HepG2 (cell line): ENCODE data around the gene TDP2. TPM values are rescaled to one million over a fixed set of nuclear protein-coding genes. Genes with fewer than 3 reads are reported as not detected.
A peak's percentile ranks its signal among the peaks of the same experiment; 100 is the strongest.

ENCODE experiments used
- ATAC-seq: fragments of 200-7000 bp; cut with Tn5 transposase; 3 replicates; pipeline ENCODE4 v1.9.1; 2020; ENCODE audit warnings: mild to moderate bottlenecking, moderate library complexity
- BruUV-seq: library from RNA; stranded (reverse); fragments of 400-500 nt; replicated peaks from 2 replicates; lab custom pipeline; 2021; lab: Mats Ljungman, UMichigan
- CTCF ChIA-PET: fragments of 300-600 bp; formaldehyde crosslinking; extraction: SDS; loops from one replicate; lab custom pipeline; 2021; ENCODE audit warnings: low total read pairs, inconsistent platforms, low intra/inter-chr PET ratio; lab: Yijun Ruan, JAX
- POLR2A ChIA-PET: fragments of 350-600 bp; sonication (Branson Sonifier 250); formaldehyde crosslinking; loops from one replicate; lab custom pipeline; 2020; ENCODE audit warnings: antibody characterized with exemption, inconsistent platforms; lab: Yijun Ruan, JAX
- DNase-seq: peaks from one replicate; pipeline ENCODE4 v3.0.0-alpha.2; 2015; ENCODE audit warnings: low spot score
- FAIRE-seq: peaks from 3 replicates; lab custom pipeline; 2011; peaks lifted over from hg19 to GRCh38; lab: Jason Lieb, UNC
- H2AFZ ChIP-seq: one replicate; pipeline ENCODE4 v1.6.1; 2011; ENCODE audit warnings: low read length, inconsistent platforms
- H3K27ac ChIP-seq: fragments of 300-600 bp; 3 replicates; pipeline ENCODE4 v1.8.0; 2011; ENCODE audit warnings: mixed run types, mild to moderate bottlenecking, mixed read lengths, low read length, inconsistent platforms; ENCODE audit not compliant: insufficient read depth; ENCODE audit errors: extremely low read length
- H3K27me3 ChIP-seq, 2 experiments: fragments of 200-600 bp in 1 of 2; 2 replicates in 1 of 2; 3 replicates in 1 of 2; pipeline versions ENCODE4 v1.6.0 to v1.8.0; 2011; ENCODE audit warnings: low read length in 2 of 2, mild to moderate bottlenecking in 2 of 2, moderate library complexity in 2 of 2, inconsistent platforms in 1 of 2; ENCODE audit not compliant: insufficient read depth in 2 of 2, control insufficient read depth in 1 of 2
- H3K36me3 ChIP-seq, 2 experiments: fragments of 200-600 bp in 1 of 2; replicated peaks in 1 of 2; 2 replicates in 1 of 2; 3 replicates in 1 of 2; pipeline versions ENCODE4 v1.5.1 to v1.8.0; 2011; ENCODE audit warnings: low read length in 2 of 2, inconsistent platforms in 1 of 2; ENCODE audit not compliant: insufficient read depth in 2 of 2, control insufficient read depth in 1 of 2
- H3K4me1 ChIP-seq: 2 replicates; pipeline ENCODE4 v1.5.1; 2012; ENCODE audit warnings: low read length, inconsistent platforms; ENCODE audit not compliant: insufficient read depth
- H3K4me2 ChIP-seq: 2 replicates; pipeline ENCODE4 v1.6.0; 2011; ENCODE audit warnings: low read depth, low read length, inconsistent platforms
- H3K4me3 ChIP-seq, 3 experiments: fragments of 200-600 bp in 1 of 3; sonication (generic), shearing (Covaris generic) in 1 of 3; replicated peaks in 1 of 3; 2 replicates each; pipeline ENCODE4 v1.5.1; 2011 to 2016; ENCODE audit warnings: low read length in 3 of 3, inconsistent platforms in 2 of 3, low read depth in 2 of 3, mild to moderate bottlenecking in 2 of 3, control low read depth in 1 of 3, mixed read lengths in 1 of 3; ENCODE audit not compliant: insufficient read depth in 1 of 3
- H3K79me2 ChIP-seq: one replicate; pipeline ENCODE4 v1.6.1; 2011; ENCODE audit warnings: low read length, inconsistent platforms; ENCODE audit not compliant: insufficient read depth
- H3K9ac ChIP-seq: 2 replicates; pipeline ENCODE4 v1.6.0; 2011; ENCODE audit warnings: mild to moderate bottlenecking, low read depth, low read length, inconsistent platforms; ENCODE audit not compliant: insufficient read depth
- H3K9me3 ChIP-seq: 2 replicates; pipeline ENCODE4 v1.5.1; 2012; ENCODE audit warnings: mild to moderate bottlenecking, low read length
- H4K20me1 ChIP-seq: 2 replicates; pipeline ENCODE4 v1.6.0; 2011; ENCODE audit warnings: inconsistent platforms, mild to moderate bottlenecking, low read length, moderate library complexity; ENCODE audit not compliant: insufficient read depth
- EHMT2 ChIP-seq: fragments of 200-600 bp; sonication (generic); IDR thresholded peaks from 2 replicates; pipeline ENCODE4 v1.7.0; 2017; ENCODE audit warnings: antibody characterized with exemption, low read depth, low read length, borderline replicate concordance
- FOXO1 ChIP-seq: sonication (generic); formaldehyde crosslinking; IDR thresholded peaks from 2 replicates; pipeline ENCODE4 v1.4.0; 2020; ENCODE audit warnings: missing genetic modification reagents
- FOXP1 ChIP-seq, 2 experiments: fragments of 450-650 bp in 1 of 2; IDR thresholded peaks; 2 replicates each; pipeline ENCODE4 v1.6.1; 2017 to 2018; ENCODE audit warnings: antibody characterized with exemption in 1 of 2
- JUNB ChIP-seq: sonication (generic); formaldehyde crosslinking; IDR thresholded peaks from 2 replicates; pipeline ENCODE4 v1.8.0; 2022; ENCODE audit warnings: missing genetic modification reagents, mild to moderate bottlenecking, borderline replicate concordance
- KLF12 ChIP-seq: sonication (generic); formaldehyde crosslinking; IDR thresholded peaks from 2 replicates; pipeline ENCODE4 v1.4.0; 2020; ENCODE audit warnings: missing genetic modification reagents, borderline replicate concordance
- KLF6 ChIP-seq: IDR thresholded peaks from 2 replicates; pipeline ENCODE4 v1.8.0; 2016; ENCODE audit warnings: missing biosample characterization, missing genetic modification reagents
- SRSF9 ChIP-seq: fragments of 200-400 bp; formaldehyde crosslinking; IDR thresholded peaks from 2 replicates; pipeline ENCODE4 v1.6.1; 2018; ENCODE audit warnings: borderline replicate concordance, mild to moderate bottlenecking, low read depth, low read length; ENCODE audit not compliant: insufficient read depth, poor library complexity, severe bottlenecking
- ZNF138 ChIP-seq: sonication (generic); formaldehyde crosslinking; IDR thresholded peaks from 2 replicates; pipeline ENCODE4 v1.5.0; 2020; ENCODE audit warnings: mild to moderate bottlenecking, low read depth, missing genetic modification reagents
- ZNF317 ChIP-seq: sonication (generic); formaldehyde crosslinking; IDR thresholded peaks from 2 replicates; pipeline ENCODE4 v1.5.0; 2020; ENCODE audit warnings: mild to moderate bottlenecking, missing genetic modification reagents
- WGBS: methylation state at CpG from one replicate; pipeline ENCODE4 v1.1.6; 2017; ENCODE audit warnings: low lambda C conversion rate; 5-methylcytosine and 5-hydroxymethylcytosine counted together
- in situ Hi-C: cut with HindIII; loops from 2 replicates; pipeline ENCODE4 v1.10.0; 2017; ENCODE audit warnings: low pct_unique_long_range_greater_than_20kb; ENCODE audit not compliant: extremely low pct_ligation_motif_present
- intact Hi-C: fragments of 100-400 bp; cut with micrococcal nuclease; formaldehyde crosslinking; loops from one replicate; pipeline ENCODE4 v1.10.0; 2022; ENCODE audit not compliant: unreplicated experiment
- polyA plus RNA-seq, 8 experiments: library from polyadenylated mRNA; depleted of rRNA in 3 of 8; stranded (reverse) in 7 of 8; unstranded in 1 of 8; fragments of >200 nt; fragmentation: Illumina TruSeq in 4 of 8; extraction: Trizol in 4 of 8; gene quantifications; 2 replicates each; pipeline versions ENCODE4 v1.2.1 to v1.2.3, GENCODE V29; 2011 to 2016; ENCODE audit warnings: low read depth in 4 of 8, missing spikeins in 1 of 8, mixed read lengths in 1 of 8; ENCODE audit not compliant: insufficient read depth in 1 of 8
- total RNA-seq, 5 experiments: library from RNA; depleted of rRNA; stranded (reverse); fragments of >200 nt; fragmentation: Illumina TruSeq; extraction: Trizol; gene quantifications; 2 replicates each; pipeline ENCODE4 v1.2.3, GENCODE V29; 2016; ENCODE audit warnings: low read depth in 1 of 5
- TF ChIP-seq, protein P1 (sequence below): sonication (generic); formaldehyde crosslinking; IDR thresholded peaks from 2 replicates; pipeline ENCODE4 v1.4.0; 2020; ENCODE audit warnings: missing genetic modification reagents, low read depth, mild to moderate bottlenecking, borderline replicate concordance
- TF ChIP-seq, protein P2 (sequence below): sonication (generic); formaldehyde crosslinking; IDR thresholded peaks from 2 replicates; pipeline ENCODE4 v1.5.1; 2020; ENCODE audit warnings: mild to moderate bottlenecking, moderate library complexity, missing genetic modification reagents
- TF ChIP-seq, protein P3 (sequence below): sonication (generic); formaldehyde crosslinking; IDR thresholded peaks from 2 replicates; pipeline ENCODE4 v1.8.1; 2023; ENCODE audit warnings: missing genetic modification reagents, inconsistent platforms, borderline replicate concordance
- TF ChIP-seq, protein P4 (sequence below): sonication (generic); formaldehyde crosslinking; IDR thresholded peaks from 2 replicates; pipeline ENCODE4 v1.9.0; 2021; ENCODE audit warnings: missing genetic modification reagents, borderline replicate concordance
- TF ChIP-seq, protein P5 (sequence below): sonication (generic); formaldehyde crosslinking; IDR thresholded peaks from 2 replicates; pipeline ENCODE4 v1.4.0; 2020; ENCODE audit warnings: missing genetic modification reagents
- TF ChIP-seq, protein P6 (sequence below): sonication (generic); formaldehyde crosslinking; IDR thresholded peaks from 2 replicates; pipeline ENCODE4 v1.5.0; 2020; ENCODE audit warnings: mild to moderate bottlenecking, missing genetic modification reagents

Gene TDP2
- total and polyA plus RNA-seq, 2 of the 13 experiments (the other 11 are each of a cell fraction or from before 2014, with no cell fraction given): 30.5 to 42.6 TPM

DNA sequence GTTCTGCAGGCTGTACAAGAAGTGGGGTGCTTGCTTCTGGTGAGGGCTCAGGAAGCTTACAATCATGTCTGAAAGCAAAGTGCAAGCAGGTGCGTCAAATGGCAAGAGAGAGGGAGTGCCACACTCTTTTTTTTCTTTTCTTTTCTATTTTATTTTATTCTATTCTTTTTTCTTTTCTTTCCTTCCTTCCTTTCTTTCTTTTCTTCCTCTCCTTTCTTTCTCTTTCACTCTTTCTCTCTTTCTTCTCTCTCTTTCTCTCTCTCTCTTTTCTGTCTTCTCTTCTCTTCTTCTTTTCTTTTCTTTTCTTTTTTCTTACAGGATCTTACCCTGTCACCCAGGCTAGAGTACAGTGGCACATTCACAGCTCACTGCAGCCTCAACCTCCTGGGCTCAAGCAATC lies 19.7 kb upstream of the TDP2 start:
- H3K79me2 ChIP-seq: no peaks in the 10 kb centered on the region
- H3K27ac ChIP-seq: no peak overlapping the region
- H3K9ac ChIP-seq: no peak overlapping the region
- H3K36me3 ChIP-seq: no peaks in the 10 kb centered on the region; a peak in 1 of 5 replicates
- in situ Hi-C loops: no loop called here
- peaks cover 11% of the 10 kb centered on the region for H3K4me1 ChIP-seq
- no peak for FAIRE-seq
- TF ChIP-seq ZNF317 (CRISPR knock-in tag) (no peak), JUNB (CRISPR knock-in tag) (no peak), KLF6 (no peak), EHMT2 (no peak), SRSF9 (peak; percentile 34), ZNF138 (CRISPR knock-in tag) (no peak), FOXO1 (CRISPR knock-in tag) (no peak), FOXP1 (IDR thresholded peaks at IDR 0.05) (0 out of 2 replicates have a peak, but pooled peaks have one; percentile 29), FOXP1 (CRISPR knock-in tag; IDR thresholded peaks at IDR 0.05) (no peak), KLF12 (CRISPR knock-in tag) (no peak)
- TF ChIP-seq, protein P1, sequence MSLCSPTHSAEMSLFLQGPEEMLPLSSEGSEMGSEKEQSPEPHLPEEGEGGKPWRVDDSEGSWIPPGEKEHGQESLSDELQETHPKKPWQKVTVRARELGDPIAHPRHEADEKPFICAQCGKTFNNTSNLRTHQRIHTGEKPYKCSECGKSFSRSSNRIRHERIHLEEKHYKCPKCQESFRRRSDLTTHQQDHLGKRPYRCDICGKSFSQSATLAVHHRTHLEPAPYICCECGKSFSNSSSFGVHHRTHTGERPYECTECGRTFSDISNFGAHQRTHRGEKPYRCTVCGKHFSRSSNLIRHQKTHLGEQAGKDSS (CRISPR knock-in tag): no peak
- TF ChIP-seq, protein P2, sequence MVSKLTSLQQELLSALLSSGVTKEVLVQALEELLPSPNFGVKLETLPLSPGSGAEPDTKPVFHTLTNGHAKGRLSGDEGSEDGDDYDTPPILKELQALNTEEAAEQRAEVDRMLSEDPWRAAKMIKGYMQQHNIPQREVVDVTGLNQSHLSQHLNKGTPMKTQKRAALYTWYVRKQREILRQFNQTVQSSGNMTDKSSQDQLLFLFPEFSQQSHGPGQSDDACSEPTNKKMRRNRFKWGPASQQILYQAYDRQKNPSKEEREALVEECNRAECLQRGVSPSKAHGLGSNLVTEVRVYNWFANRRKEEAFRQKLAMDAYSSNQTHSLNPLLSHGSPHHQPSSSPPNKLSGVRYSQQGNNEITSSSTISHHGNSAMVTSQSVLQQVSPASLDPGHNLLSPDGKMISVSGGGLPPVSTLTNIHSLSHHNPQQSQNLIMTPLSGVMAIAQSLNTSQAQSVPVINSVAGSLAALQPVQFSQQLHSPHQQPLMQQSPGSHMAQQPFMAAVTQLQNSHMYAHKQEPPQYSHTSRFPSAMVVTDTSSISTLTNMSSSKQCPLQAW (CRISPR knock-in tag): no peak
- TF ChIP-seq, protein P3, sequence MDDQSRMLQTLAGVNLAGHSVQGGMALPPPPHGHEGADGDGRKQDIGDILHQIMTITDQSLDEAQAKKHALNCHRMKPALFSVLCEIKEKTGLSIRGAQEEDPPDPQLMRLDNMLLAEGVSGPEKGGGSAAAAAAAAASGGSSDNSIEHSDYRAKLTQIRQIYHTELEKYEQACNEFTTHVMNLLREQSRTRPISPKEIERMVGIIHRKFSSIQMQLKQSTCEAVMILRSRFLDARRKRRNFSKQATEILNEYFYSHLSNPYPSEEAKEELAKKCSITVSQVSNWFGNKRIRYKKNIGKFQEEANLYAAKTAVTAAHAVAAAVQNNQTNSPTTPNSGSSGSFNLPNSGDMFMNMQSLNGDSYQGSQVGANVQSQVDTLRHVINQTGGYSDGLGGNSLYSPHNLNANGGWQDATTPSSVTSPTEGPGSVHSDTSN (CRISPR knock-in tag): no peak
- TF ChIP-seq, protein P4, sequence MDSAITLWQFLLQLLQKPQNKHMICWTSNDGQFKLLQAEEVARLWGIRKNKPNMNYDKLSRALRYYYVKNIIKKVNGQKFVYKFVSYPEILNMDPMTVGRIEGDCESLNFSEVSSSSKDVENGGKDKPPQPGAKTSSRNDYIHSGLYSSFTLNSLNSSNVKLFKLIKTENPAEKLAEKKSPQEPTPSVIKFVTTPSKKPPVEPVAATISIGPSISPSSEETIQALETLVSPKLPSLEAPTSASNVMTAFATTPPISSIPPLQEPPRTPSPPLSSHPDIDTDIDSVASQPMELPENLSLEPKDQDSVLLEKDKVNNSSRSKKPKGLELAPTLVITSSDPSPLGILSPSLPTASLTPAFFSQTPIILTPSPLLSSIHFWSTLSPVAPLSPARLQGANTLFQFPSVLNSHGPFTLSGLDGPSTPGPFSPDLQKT: no peak
- TF ChIP-seq, protein P5, sequence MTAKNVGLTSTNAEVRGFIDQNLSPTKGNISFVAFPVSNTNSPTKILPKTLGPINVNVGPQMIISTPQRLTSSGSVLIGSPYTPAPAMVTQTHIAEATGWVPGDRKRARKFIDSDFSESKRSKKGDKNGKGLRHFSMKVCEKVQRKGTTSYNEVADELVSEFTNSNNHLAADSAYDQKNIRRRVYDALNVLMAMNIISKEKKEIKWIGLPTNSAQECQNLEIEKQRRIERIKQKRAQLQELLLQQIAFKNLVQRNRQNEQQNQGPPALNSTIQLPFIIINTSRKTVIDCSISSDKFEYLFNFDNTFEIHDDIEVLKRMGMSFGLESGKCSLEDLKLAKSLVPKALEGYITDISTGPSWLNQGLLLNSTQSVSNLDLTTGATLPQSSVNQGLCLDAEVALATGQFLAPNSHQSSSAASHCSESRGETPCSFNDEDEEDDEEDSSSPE (CRISPR knock-in tag): no peak
- TF ChIP-seq, protein P6, sequence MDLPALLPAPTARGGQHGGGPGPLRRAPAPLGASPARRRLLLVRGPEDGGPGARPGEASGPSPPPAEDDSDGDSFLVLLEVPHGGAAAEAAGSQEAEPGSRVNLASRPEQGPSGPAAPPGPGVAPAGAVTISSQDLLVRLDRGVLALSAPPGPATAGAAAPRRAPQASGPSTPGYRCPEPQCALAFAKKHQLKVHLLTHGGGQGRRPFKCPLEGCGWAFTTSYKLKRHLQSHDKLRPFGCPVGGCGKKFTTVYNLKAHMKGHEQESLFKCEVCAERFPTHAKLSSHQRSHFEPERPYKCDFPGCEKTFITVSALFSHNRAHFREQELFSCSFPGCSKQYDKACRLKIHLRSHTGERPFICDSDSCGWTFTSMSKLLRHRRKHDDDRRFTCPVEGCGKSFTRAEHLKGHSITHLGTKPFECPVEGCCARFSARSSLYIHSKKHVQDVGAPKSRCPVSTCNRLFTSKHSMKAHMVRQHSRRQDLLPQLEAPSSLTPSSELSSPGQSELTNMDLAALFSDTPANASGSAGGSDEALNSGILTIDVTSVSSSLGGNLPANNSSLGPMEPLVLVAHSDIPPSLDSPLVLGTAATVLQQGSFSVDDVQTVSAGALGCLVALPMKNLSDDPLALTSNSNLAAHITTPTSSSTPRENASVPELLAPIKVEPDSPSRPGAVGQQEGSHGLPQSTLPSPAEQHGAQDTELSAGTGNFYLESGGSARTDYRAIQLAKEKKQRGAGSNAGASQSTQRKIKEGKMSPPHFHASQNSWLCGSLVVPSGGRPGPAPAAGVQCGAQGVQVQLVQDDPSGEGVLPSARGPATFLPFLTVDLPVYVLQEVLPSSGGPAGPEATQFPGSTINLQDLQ: no peak
- TF ChIP-seq, all 625 proteins: peak for 2
- no peak overlapping the region for H3K4me3 ChIP-seq
- no peak overlapping the region for H2AFZ ChIP-seq
- no peak for DNase-seq
- intact Hi-C loops: no loop called here
- H3K4me2 ChIP-seq: no peak overlapping the region
- ChIA-PET CTCF (no interaction called here), POLR2A (no interaction called here)
- no peaks in the 10 kb centered on the region for H4K20me1 ChIP-seq
- WGBS: 97% methylated on average over 1 of the region's 1 CpG
- no peaks in the 10 kb centered on the region for H3K27me3 ChIP-seq
- BruUV-seq: no TSS peak
- ATAC-seq: no peak
- H3K9me3 ChIP-seq: no peaks in the 10 kb centered on the region
